Measurements from ENCODE around the gene TPPP3.

TPPP3 gene

DNA sequence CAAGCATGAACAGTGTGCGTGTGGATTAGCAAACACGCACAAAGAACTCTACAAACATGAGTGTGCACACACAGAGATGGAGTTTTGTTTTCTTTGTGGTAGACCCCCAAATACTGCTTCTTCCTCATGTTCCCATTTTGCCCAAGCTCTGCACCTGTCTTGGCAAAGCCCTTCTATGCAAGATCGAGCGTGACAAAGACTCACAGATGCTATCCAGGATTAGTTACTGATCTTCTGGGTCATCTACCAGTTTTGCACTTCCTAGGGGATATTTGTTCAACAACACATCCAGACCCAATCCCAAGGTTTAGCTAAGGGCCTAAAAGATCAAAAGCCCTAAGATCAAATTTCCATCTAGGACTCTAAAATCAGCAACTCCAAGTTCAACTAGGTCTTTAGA, 50.7 kb downstream of the TPPP3 start:
- no peak for DNase-seq (ENCODE audit: low spot score)

DNA sequence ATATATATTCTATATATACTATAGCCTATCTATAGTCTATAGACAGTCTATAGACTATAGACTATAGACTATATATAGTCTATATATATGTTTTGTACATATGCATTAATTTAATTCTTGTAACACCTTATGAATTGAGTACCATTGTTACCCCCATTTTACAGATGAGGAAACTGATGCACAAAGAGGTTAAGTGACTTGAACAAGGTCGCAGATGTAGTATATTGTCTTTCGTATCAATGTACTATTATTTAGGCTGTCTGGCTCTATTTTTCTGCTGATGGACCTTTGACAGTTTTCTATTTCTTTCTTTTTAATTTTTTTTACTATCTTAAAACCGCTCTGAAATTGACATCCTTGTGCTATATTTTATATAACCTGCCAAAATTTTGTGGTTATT, 52.0 kb downstream of the TPPP3 start:
- DNase-seq (ENCODE audit: low spot score): no peak
